ENCODE data around the gene INTS15.

The INTS15 gene

DNA sequence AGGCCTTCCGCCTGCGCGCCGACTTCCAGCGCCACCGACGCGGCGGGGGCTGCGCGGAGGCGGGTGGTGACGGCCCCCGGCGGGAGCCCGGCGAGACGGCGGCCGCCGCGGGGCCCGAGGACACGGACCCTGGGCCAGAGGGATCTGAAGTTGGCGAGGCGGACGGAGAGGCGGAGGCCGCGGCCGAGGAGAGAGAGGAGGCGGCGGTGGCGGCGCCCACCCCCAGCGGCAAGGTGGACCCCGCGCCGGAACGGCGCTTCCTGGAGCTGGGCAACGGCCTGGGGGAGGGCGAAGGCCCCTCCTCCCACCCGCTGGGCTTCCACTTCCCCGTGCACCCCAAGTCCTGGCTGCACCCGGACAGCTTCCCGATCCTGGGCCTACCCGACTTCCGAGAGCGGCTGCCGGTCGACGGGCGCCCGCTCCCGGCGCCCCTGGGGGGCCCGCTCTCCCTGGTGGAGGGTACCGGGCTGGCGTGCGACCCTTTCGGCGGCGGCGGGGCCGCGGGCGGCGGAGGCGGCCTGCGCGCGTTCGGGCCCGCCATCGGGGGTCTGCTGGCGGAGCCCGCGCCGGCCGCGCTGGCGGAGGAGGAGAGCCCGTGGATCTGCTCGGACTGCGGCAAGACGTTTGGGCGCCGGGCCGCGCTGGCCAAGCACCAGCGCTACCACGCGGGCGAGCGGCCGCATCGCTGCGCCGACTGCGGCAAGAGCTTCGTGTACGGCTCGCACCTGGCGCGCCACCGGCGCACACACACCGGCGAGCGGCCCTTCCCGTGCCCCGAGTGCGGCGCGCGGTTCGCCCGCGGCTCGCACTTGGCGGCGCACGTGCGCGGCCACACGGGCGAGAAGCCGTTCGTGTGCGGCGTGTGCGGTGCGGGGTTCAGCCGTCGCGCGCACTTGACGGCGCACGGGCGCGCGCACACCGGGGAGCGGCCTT is 63.5 kb downstream of the INTS15 start:
- Histone ChIP-seq H3K4me1 (ENCODE audit: insufficient read depth, poor library complexity, severe bottlenecking) (no peaks in the 10 kb centered on the region), H3K36me3 (ENCODE audit: low read depth) (peaks cover 9% of the 10 kb centered on the region), H3K4me3 (ENCODE audit: severe bottlenecking) (no peak overlapping the region), H3K27me3 (ENCODE audit: insufficient read depth, poor library complexity, severe bottlenecking) (no peaks in the 10 kb centered on the region), H3K27ac (ENCODE audit: poor library complexity, severe bottlenecking) (no peak overlapping the region), H3K9me3 (ENCODE audit: severe bottlenecking) (no peaks in the 10 kb centered on the region)
- DNase-seq (ENCODE audit: low spot score) (no peak), ATAC-seq (ENCODE audit: low read depth) (no peak)
- TF ChIP-seq CTCF (IDR thresholded peaks at IDR 0.05; ENCODE audit: poor library complexity, severe bottlenecking): no peak

GRCh38 chr7:6654113-6654841 is 64.5 kb downstream of the INTS15 start:
- Histone ChIP-seq H3K4me3 (ENCODE audit: severe bottlenecking) (no peak overlapping the region), H3K4me1 (ENCODE audit: insufficient read depth, poor library complexity, severe bottlenecking) (no peaks in the 10 kb centered on the region), H3K36me3 (ENCODE audit: low read depth) (peaks cover 9% of the 10 kb centered on the region), H3K27ac (ENCODE audit: poor library complexity, severe bottlenecking) (no peak overlapping the region), H3K9me3 (ENCODE audit: severe bottlenecking) (no peaks in the 10 kb centered on the region), H3K27me3 (ENCODE audit: insufficient read depth, poor library complexity, severe bottlenecking) (no peaks in the 10 kb centered on the region)
- ATAC-seq (ENCODE audit: low read depth) (no peak), DNase-seq (ENCODE audit: low spot score) (no peak)
- TF ChIP-seq CTCF (IDR thresholded peaks at IDR 0.05; ENCODE audit: poor library complexity, severe bottlenecking): no peak

- Histone ChIP-seq H3K4me1 (ENCODE audit: insufficient read depth, poor library complexity, severe bottlenecking) (no peaks in the 10 kb centered on the region), H3K4me3 (ENCODE audit: severe bottlenecking) (no peak overlapping the region), H3K27ac (ENCODE audit: poor library complexity, severe bottlenecking) (no peak overlapping the region), H3K27me3 (ENCODE audit: insufficient read depth, poor library complexity, severe bottlenecking) (no peaks in the 10 kb centered on the region), H3K9me3 (ENCODE audit: severe bottlenecking) (no peaks in the 10 kb centered on the region), H3K36me3 (ENCODE audit: low read depth) (peaks cover 9% of the 10 kb centered on the region)
- no peak for ATAC-seq (ENCODE audit: low read depth)
- no peak for TF ChIP-seq CTCF (IDR thresholded peaks at IDR 0.05; ENCODE audit: poor library complexity, severe bottlenecking)
- DNase-seq (ENCODE audit: low spot score): no peak
Observed at GRCh38 chr7:6654842-6655610, 65.2 kb downstream of the INTS15 start.

GRCh38 chr7:6655636-6656385 is 66.0 kb downstream of the INTS15 start:
- H3K27ac ChIP-seq (ENCODE audit: poor library complexity, severe bottlenecking): no peak overlapping the region
- DNase-seq (ENCODE audit: low spot score): peak; percentile 38

More at GRCh38 chr7:6655636-6656385, 66.0 kb downstream of the INTS15 start:
- Histone ChIP-seq H3K4me1 (ENCODE audit: insufficient read depth, poor library complexity, severe bottlenecking) (no peaks in the 10 kb centered on the region), H3K27me3 (ENCODE audit: insufficient read depth, poor library complexity, severe bottlenecking) (no peaks in the 10 kb centered on the region), H3K4me3 (ENCODE audit: severe bottlenecking) (no peak overlapping the region), H3K9me3 (ENCODE audit: severe bottlenecking) (no peaks in the 10 kb centered on the region), H3K36me3 (ENCODE audit: low read depth) (peaks cover 9% of the 10 kb centered on the region)
- no peak for ATAC-seq (ENCODE audit: low read depth)
- TF ChIP-seq CTCF (IDR thresholded peaks at IDR 0.05; ENCODE audit: poor library complexity, severe bottlenecking): no peak

All from RWPE2 (cell line).